ENCODE results near the gene CXCR4. TPM values are rescaled to one million over a fixed set of nuclear protein-coding genes. Genes with fewer than 3 reads are reported as not detected.

Gene CXCR4
- total and polyA plus RNA-seq, 9 of the 15 experiments (the other 6 are each of a cell fraction or from before 2014, with no cell fraction given), result 0.07 to 0.45 (median 0.17) TPM; not detected in 3

DNA sequence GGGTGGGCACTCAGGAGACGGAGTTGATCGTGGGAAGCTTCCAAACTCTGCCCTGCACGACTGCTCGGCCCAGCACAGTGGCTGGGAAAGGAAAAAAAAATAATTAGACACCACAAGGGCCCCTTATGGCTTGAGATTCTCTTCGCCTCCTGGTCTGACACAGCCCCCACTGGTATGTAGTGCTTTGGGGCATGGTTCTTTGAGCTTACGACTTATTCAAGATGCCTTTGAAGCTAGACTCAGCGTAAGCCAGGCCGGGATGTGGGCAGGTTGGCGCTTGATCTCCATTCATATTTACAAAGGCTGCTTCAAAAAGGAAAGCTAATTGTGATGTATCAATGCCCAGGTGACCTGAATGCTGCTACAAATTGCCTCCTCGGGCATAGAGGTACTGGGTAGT lies 50.5 kb downstream of the CXCR4 start:
- TF ChIP-seq ELK1 (CRISPR knock-in tag; IDR thresholded peaks at IDR 0.05) (no peak), POLR2A (conservative IDR thresholded peaks at IDR 0.05) (no peak), MAFF (IDR thresholded peaks at IDR 0.05; ENCODE audit: low read length) (no peak), ZBTB17 (CRISPR knock-in tag; IDR thresholded peaks at IDR 0.05) (no peak), ZNF717 (CRISPR knock-in tag; IDR thresholded peaks at IDR 0.05) (no peak), KDM1A (IDR thresholded peaks at IDR 0.05) (no peak), NEUROD1 (IDR thresholded peaks at IDR 0.05; ENCODE audit: borderline replicate concordance, low read depth, low read length, partially characterized antibody) (no peak), SLC30A9 (CRISPR knock-in tag; IDR thresholded peaks at IDR 0.05) (no peak), ZNF589 (CRISPR knock-in tag; IDR thresholded peaks at IDR 0.05; ENCODE audit: low read depth) (no peak), ZNF586 (CRISPR knock-in tag; conservative IDR thresholded peaks at IDR 0.05) (no peak), RBBP5 (IDR thresholded peaks at IDR 0.05; ENCODE audit: borderline replicate concordance, insufficient read depth, low read length, poor library complexity, severe bottlenecking) (no peak), NR2C2 (CRISPR knock-in tag; IDR thresholded peaks at IDR 0.05) (no peak), NR2C2 (tag; IDR thresholded peaks at IDR 0.05) (no peak), NCOA2 (IDR thresholded peaks at IDR 0.05; ENCODE audit: partially characterized antibody in 2 of 2) (no peak)
- TF ChIP-seq, protein P1, sequence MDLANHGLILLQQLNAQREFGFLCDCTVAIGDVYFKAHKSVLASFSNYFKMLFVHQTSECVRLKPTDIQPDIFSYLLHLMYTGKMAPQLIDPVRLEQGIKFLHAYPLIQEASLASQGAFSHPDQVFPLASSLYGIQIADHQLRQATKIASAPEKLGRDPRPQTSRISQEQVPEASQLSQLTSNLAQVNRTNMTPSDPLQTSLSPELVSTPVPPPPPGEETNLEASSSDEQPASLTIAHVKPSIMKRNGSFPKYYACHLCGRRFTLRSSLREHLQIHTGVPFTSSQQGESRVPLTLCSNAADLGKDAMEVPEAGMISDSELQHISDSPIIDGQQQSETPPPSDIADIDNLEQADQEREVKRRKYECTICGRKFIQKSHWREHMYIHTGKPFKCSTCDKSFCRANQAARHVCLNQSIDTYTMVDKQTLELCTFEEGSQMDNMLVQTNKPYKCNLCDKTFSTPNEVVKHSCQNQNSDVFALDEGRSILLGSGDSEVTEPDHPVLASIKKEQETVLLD (IDR thresholded peaks at IDR 0.05), result no peak
- no peak for ATAC-seq

More for the DNA sequence above, 50.5 kb downstream of the CXCR4 start:
- intact Hi-C loops (cut with micrococcal nuclease) (no loop called here), in situ Hi-C loops (cut with MboI) (no loop called here)
- 1% methylated on average over 10 of the region's 10 CpGs for WGBS (ENCODE audit: insufficient coverage, low coverage, missing lambda C conversion rate)
- Histone ChIP-seq H3K4me3 (no peak overlapping the region), H4K20me1 (replicated peaks; ENCODE audit: control insufficient read depth, insufficient read depth, low read length) (no peaks in the 10 kb centered on the region; the same call in 1 of the 2 replicates), H3K4me2 (ENCODE audit: insufficient read depth, low read length) (no peak overlapping the region), H3K9me1 (ENCODE audit: control insufficient read depth, insufficient read depth, low read length) (no peaks in the 10 kb centered on the region), H3K4me1 (replicated peaks in 1 of 2; ENCODE audit: control insufficient read depth in 2 of 2, insufficient read depth in 2 of 2, low read length in 2 of 2) (no peaks in the 10 kb centered on the region), H3K9ac (ENCODE audit: insufficient read depth in 1 of 2, low read depth in 2 of 2, low read length in 2 of 2) (no peak overlapping the region; a peak in 1 of 4 replicates), H2AFZ (ENCODE audit: low read depth, low read length) (no peak overlapping the region), H3K36me3 (ENCODE audit: control insufficient read depth, insufficient read depth, low read length) (no peaks in the 10 kb centered on the region), H3K9me3 (replicated peaks; ENCODE audit: control insufficient read depth, insufficient read depth, low read depth, low read length) (no peaks in the 10 kb centered on the region), H3K27ac (ENCODE audit: extremely low read depth, low read depth, low read length) (no peak overlapping the region), H3K79me2 (ENCODE audit: control insufficient read depth, insufficient read depth, low read length) (no peaks in the 10 kb centered on the region), H3K27me3 (ENCODE audit: control insufficient read depth in 2 of 2, insufficient read depth in 2 of 2, low read length in 2 of 2) (peaks cover 0 to 4% of the 10 kb centered on the region in 2 experiments; a peak in 2 of 5 replicates)
- ChIA-PET POLR2A (interaction anchor here (1.0 kb wide), 1 partner anchor 9 kb away, joined by 3 read pairs; no protein-coding TSS in a partner anchor), CTCF (ENCODE audit: low intra/inter-chr PET ratio) (no interaction called here)
- no TSS peak for BruUV-seq (replicated peaks)
- no peak for DNase-seq (ENCODE audit: extremely low read depth in 1 of 4, low spot score in 3 of 4)
- no peak for FAIRE-seq

Data from K562 (cell line).